NCI-H146 (cell line): Measurements from ENCODE around the gene NELFCD.

Source experiments
- DNase-seq: peaks from one replicate; lab custom pipeline; 2025; lab: John Stamatoyannopoulos, UW

The NELFCD gene

DNA sequence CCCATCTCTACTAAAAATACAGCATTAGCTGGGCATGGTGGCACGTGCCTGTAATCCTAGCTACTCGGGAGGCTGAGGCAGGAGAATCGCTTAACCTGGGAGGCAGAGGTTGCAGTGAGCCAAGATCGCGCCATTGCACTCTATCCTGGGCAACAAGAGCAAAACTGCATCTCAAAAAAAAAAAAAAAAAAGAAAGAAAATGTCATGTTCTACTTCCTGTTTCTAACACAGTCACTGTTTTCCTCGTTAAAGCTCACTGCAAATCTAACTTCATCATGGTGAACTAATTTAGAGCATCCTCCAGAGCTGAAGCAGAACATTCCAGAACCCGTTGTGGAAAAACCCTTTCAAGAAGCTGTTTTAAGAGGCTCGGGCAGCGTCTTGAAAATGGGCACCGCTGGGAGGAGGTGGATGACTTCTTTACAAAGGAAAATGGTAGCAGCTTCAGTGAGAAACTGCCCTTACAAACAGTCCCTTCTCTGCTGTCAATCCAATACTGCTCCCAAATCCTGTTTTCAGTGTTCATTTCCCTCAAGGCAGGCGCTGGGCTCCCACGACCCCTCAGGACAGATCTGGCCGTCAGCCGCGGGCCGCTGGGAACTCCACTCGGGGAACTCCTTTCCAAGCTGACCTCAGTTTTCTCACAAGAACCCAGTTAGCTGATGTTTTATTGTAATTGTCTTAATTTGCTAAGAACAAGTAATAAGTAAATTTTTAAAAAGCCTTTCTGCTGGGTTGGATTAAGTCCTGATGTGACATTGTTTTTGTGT lies 13.5 kb downstream of the NELFCD start:
- DNase-seq = no peak

DNA sequence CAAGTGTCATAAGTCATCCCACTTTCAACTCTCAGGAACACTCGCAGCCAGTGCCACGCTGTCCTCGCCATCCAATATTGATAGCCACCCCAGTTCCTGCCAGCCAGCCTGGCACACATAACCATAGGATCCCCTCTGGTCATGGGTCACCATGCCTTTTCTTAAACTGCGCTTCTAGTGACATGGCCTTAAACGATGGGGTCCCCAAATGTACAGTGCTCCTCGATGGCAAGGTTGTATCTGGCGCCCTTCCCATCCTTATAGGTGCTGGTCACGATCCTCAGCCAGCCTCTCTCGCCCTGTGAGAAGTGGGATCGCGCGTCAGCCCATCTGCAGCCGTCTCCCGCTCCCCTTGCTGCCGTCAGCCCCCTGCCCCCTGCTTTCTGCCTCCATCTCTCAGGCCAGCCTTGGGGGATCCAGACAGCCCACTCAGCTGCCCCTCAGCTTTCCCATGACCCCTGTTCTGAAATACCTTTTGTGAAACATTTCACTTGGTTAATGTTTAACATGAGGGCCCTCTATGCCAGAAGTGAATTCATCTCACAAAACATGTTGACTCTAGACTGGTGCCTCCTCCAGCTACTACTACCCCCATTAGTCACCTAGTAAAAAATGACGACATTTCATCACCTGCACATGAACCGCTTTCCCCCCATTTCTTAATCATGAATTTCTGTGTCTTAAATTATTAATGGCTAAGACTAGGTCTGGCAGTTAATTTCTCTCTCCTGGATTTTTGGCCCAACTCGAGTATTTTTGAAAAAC lies 14.6 kb downstream of the NELFCD start:
- DNase-seq = no peak

DNA sequence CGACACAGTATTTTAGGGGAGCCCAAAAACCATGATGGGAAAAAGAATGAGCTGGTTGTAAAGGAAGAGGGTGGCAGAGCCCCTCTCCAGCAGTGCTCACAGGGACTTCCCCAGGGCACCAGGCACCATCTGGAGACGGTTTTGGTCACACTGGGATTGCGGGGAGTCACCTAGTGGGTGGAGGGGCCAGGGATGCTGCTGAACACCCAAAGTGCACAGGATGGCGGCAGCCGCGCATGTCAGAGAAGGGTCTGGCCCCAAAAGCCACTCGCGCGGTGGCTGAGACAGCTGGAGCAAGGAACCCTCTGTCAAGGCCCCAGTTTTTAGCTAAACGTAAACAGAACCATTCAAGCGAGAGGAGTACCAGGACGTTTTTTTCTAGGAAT lies 15.2 kb downstream of the NELFCD start:
- DNase-seq = no peak

DNA sequence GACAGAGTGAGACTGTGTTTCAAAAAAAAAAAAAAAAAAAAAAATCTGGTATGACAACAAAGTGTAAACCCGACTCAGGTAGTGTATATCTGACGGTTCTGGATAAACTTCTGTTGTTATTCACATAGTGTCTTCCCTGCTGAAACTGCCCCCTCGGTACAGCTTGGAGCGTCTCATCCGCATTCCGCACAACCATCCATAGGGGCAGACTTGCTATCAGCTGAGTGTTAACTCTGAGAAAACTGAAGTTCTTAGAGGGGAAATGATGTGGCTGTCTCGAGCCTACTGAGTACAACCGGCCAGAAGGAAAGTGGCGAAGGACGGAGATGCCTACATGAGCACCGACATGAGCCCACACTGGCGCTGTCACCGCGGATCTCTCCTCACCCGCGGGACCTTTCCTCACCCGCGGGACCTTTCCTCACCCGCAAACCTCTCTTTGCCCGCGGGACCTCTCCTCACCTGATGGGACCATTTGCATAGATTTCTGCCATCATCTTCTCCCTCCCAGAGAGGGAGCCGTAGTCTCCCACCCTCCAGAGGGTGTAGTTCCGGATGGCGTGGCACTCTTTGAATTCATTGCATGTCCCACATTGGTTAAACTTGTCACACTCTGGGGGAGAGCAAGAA lies 16.2 kb downstream of the NELFCD start:
- DNase-seq = no peak

DNA sequence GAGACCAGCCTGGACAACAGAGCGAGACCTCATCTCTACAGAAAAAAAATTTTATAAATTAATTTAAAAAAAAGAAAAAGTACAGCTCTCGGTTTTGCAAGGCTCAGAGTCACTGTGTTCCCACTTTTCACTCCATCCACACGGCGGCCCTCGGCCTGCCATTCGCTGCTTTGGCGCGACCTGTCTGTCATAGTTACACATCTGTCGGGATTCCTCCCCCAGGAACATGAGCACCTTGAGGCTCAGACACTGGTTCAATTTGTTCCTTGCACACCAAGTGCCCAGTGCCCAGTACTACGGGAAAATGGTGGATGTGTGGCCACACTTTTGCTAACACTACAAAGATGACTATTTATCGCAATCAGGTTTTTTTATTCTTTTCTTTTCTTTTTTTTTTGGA lies 17.6 kb downstream of the NELFCD start:
- DNase-seq = no peak

DNA sequence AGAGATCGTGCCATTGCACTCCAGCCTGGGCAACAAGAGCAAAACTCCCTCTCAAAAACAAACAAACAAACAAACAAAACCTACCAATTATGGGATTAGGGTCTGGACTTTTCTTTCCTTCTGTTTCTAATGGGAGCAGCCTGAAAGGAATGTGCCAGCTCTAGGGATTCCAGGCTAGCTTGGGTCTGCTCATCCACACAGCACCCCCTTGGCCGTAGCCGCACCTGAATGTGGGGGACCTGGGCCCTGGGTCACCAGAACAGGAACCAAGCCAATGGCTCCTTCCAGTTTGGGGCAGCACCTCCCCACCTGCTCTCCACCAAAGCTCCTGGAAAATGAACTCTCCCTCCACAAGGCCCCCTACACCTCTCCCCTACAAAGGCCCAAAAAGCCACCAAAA lies 19.3 kb downstream of the NELFCD start:
- DNase-seq = no peak

DNA sequence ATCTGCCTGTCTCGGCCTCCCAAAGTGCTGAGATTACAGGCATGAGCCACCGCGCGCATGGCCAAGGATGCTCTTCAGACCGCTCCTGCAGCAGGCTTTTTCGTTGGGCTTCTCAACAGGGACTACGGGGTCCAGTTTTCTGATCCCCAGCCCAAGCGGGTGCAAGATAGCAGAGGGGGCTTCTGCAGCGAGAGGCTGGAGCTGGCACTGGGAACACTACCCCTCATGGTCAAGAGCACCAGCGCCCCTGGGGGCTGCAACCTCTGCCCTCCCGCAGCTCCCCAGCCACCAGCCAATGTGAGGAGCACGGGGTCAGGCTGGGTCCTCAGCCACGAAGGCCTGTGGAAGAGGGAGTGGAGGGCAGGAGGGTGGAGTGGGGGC lies 20.0 kb downstream of the NELFCD start:
- no peak for DNase-seq

DNA sequence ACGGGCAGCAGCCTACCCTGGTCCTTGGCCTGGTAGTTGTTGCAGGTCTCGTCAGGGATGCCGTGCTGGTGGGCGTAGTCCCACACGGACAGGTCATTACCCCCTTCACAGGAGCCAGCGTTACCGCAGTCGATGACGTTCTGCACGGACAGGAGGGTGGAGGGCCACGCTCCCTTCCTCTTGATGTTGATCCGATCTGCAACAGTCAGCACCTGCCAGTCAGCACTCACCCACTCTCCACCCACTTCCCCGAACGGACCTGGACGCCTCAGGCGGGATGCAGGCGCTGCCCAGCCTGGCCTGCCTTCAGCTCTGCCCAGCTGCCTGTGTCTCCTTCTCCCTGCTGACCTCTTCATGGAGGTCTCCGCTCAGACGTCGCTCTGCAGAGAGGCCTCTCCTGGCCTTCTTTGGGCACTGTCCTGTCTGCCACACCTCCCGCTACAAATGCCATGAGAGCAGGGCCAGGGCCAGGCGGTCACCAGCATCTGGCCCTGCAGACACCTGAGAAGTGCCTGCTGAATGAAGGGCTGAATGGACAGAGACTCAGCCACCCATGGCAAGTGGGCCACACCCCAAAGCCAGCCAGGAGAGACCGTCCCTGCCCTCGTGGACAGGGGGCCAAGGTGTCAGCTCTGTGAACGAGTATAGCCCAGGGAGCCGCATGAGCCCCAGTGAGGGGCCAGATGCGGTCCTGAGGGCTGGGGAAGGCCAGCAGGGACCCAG lies 20.6 kb downstream of the NELFCD start:
- DNase-seq = no peak

DNA sequence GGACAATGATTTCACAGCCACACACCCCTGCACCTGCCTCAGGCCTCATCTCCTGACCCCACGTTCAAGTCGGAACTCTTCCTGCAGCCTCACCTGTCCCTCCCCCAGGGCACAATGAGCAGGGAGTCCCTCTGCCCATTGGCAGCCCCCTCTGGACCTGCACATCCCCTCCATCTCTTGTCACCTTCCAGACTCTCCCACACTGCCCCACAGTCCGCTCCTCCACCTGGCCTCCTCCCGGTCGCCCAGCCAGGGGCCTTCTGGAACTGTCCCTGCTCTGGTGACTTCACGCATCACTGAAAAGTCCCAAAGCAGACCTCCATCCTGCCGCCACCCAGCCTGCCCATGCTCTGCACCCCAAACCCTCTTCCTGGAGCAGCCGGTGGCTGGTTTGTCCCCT lies 21.3 kb downstream of the NELFCD start:
- no peak for DNase-seq

DNA sequence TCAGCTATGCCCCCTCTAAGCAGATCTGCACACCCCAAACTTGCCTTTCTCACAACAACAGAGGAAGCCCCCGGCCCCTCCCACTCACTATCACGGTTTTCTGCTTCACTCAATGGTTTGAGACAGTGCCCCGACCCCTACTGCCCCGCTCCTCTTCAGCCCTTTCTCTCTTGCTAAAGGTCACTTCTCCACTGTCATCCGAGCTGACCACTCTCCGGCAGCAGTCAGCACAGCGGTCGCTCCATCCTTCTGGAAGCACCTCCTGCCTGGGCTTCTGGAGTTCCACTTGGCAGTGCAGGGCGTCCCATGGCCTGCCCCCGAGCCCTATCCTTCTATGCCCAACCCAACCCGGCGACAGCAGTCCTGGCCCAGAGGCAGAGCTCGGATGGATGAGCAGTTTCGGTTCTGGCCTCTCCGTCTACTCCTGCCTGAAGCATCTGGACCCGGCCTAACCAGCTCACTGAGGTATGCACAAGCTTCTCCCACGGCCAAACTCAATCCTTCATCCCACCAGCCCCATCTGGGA lies 21.9 kb downstream of the NELFCD start:
- DNase-seq = no peak

DNA sequence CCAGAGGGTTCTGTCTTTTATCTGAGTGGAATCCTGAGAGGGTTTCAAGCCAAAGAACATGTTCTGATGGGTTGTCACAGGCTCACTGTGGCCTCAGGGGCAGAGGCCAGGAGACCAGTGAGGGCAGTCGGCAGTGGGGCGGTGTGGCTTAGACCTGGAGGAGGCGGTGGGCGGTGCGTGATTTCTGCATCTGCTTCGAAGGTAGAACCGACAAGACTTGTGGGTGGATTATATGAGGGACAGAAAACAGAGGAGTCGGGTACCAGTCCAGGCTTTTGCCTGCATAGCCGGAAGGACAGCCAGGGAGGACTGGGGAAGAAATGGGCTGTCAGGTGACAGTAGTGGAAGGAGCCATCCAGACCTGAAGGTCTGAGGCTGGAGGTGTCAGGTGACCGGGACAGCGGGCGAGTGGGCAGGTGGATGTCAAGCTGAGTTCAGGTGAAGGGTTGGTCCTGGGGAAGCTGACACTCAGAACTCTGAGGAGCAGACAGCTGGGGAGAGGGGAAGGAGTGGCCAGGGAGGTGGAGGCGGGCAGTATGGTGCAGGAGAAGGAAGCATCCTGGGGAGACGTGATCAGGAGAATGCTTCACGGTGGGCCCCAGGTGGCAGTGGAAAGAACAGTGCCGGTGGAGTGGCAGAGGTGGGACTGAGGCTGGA lies 22.9 kb downstream of the NELFCD start:
- DNase-seq = no peak

DNA sequence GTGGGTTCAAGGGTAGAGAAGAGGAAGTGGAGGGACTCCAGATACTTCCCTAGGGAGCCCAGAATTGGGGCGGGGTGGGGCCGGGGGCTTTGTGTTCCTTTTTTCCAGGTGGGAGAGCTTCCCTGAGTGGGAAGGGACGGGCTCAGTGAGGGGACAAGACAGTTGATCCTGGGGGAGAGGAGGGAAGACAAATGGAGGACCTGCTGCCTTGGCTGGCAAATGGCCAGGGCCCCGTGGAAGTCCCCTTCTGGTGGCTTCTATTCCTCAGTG lies 23.4 kb downstream of the NELFCD start:
- no peak for DNase-seq

DNA sequence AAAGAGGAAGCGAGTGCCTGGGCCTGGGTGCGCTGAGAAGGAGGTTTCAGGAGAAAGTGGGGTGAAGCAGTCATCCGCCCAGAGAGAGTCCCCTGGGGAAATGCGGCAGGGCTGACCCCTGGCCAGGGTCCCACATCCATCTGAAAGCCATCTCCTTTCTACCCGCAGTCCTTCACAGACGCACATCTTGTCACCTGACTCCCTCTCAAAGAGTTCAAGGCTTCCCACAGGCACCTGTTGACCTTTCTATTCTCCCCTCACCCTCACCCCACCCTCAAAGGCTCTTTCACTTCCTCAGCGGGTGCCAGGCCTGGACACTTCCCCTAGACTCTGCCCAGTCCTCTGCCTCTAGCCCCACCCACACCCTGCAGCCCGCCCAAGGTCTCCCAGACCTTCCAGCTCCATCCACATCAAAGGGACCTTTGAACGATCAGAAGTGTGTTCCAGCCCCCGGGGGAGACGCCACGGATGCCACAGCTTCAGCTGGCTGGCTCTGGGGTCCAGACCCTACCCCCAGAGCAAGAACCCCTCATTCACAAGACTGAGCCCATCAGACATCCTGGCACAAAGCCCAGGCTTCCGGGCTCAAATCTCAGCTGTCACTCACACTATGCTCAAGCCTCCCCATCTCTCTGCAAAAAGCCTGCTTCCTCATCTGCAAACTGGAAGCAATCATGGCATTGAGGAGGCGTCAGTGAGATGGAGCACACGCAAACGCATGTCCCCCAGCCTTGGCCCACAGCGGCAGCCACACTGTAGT lies 23.9 kb downstream of the NELFCD start:
- no peak for DNase-seq

DNA sequence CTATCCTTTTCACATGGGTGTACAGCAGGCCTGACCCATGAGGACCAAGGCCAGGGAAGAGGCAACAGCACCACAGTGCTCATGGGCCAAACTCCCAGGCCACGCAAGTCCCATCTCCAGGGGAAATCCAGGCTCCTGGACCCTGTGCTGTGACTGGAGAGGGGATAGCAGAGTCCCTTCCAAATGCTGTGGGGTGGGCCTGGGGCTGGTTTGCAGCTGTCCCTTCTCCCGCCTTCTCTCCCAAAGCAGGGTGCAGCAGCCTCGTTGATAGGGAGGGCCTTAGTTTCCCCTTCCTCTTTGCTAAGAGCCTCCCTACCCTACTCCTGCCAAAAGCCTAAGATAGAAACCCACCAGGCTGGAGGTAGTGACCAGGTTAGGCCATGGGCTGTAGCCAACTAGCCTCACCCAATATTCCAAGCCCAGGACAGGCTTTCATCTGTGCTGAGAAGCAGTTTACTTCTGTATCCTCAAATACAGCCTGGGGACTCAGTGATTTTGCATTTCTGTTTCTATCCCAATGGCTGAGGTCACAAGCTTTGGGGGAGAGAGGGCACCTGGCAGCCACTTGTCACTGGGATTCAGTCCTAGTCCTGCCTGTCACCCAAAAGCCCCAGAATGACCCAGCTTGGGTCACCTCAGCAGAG lies 24.6 kb downstream of the NELFCD start:
- no peak for DNase-seq

DNA sequence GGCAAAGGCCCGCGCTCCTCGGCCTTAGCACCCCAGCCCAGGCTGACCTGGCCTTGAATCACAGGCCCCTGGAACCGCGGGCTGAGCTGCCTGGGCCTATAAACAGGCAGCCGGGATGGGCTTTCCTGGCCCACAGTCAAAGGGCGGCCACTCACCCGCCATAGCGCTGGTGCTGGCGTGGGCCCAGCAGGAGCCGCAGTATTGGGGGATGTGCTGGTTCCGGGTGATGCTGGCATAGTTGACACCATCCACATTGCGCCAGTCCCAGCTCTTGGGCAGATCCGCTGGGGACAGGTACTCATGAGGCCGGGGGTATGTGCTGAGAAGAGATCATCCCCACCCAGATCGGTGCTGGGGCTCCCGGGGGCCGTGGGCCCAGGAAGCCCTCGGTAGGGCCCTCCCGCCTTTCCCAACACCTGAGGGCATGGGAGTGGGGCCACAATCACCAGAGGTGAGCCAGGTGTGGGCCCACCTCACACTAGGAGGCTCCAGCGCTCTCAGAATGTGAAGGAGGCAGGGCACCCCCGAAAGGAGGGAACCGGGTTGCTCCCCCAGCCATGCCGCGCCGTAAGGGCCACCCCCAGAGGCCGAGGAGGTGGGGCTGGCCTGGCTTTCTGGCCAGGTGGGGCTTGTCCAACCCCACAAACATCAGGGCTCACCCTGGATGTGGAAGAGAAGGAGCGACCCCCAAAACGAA lies 25.3 kb downstream of the NELFCD start:
- no peak for DNase-seq

DNA sequence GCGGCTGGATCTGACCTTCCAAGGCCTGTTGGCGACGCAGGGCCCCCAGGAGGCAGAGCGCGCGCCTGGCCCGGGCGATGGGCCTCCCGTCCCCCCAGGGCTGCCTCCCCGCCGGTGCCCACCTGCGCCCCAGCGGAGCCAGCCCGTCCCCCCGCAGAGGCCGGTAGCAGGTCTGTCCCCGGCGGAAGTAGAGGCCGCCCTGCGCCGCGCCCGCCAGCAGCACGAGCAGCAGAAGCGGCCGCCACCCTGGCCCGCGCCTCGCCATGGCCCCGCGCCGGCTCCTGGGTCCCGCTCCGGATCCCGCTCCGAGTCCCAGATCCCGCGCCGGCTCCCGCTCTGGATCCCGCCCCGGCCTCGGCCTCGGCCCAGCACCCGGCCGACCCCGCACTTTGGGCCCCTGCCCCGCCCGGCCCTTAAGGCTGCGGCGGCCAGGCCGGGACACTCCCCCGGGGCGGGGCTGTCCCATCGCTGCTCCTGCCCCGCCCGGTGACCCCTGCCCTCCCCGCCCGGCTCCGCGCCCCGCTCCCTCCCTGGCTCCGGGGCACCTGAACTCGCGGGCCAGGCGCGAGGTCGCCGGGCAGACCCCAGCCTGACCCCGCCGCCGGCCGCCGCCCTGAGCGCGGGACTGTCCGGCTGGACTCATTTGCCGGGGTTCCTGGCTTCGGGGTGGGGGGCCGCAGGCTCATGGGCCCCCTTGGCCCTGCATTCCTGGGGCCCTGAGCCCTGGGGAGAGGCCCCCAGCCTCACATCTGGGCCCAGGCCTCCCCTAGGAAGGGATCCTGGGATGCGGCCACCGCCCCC lies 26.0 kb downstream of the NELFCD start, which contains the start of gene CTSZ:
CTSZ (minus strand) TSS at position 391 of the 801 bp plus-strand sequence; CDS start at position 265, 126 bp downstream.
- peak; percentile 51 for DNase-seq

DNA sequence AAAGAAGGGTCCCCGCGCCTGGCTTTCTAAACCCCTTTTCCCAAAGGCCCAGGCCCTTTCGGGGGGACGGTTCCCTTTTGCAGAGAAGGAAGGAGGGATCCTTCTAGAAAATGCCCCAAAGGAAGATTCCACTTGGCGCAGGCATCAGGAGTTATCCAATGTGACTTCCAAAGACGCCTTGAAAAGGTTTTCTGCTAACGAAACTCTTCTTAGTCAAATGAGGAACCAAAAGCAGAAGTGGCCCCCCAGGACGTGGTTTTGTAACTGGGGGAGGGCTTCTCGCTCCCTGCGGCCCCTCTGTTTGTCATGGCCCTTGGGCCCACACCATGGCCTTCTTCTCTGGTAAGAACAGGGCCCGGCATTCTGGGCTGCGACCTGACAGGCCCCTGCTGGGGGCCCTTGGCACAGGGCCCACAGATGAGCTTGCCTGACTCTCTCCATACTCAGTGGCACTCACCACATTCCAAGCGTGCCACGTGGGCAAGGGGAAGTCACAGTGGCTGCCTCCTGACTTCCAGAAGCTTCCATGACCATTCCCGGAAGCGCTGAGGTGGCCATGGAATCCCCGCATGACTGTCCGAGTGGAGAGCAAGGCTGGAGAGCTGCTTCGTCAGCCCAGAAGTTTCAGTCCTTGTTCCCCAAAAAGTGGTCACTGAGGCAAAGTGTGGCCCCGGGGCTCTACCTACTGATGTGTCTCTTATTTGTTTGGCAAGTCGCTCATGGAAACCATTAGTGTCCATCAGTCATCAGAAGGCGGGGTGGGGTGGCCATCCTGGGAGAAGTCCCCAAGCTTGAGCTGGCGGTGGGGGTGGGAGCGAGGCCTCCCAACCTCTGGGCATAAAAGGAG lies 26.8 kb downstream of the NELFCD start:
- no peak for DNase-seq

DNA sequence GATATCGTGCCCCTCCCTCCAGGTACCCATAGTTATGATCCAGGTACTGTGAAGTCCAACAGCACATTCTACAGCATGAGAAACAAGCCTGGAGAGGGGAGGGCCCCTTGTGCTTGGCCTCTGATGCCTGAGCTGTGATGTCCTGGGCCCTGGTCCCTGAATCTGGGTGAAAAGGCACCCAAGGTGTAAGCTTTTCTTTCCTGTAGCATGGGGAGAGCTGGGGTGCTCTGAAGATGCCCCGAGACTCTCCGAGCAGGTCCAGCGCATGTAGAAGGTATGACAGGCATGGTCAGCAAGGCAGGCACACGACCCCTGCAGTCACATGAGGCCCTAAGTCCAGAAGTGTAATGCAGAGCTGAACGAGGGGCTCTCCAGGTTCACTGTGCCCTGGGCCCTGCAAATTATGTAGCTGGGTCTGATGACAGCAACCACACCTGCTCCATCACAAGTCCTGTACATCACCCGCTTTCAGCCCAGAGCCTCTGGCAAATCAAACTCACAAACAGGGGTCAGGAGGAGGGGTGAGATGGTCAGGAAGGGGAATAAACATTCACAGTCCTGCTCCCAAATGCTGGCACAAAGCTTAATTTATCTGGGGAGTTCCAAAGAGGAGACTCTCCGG lies 27.8 kb downstream of the NELFCD start:
- no peak for DNase-seq
